HG02981 (cell line): ENCODE measurements around the gene CH25H.

Experiments
- ATAC-seq: cut with Tn5 transposase; IDR thresholded peaks from one replicate; pipeline ENCODE4 v1.9.1; 2021; ENCODE audit warnings: mild to moderate bottlenecking, moderate library complexity; ENCODE audit not compliant: unreplicated experiment

The CH25H gene

GRCh38 chr10:89158446-89158845 lies 48.7 kb downstream of the CH25H start:
- no peak for ATAC-seq

- ATAC-seq = no peak
These were observed 50.8 kb downstream of the CH25H start for GRCh38 chr10:89156161-89156835.
